ENCODE data around the gene CERS1.

CERS1 gene

GRCh38 chr19:18942692-18943091, 46.7 kb upstream of the CERS1 start:
- Histone ChIP-seq H3F3A (ENCODE audit: control insufficient read depth, insufficient read depth) (no peaks in the 10 kb centered on the region), H4K20me1 (ENCODE audit: control insufficient read depth, insufficient read depth, low read depth, low read length) (no peaks in the 10 kb centered on the region), H3K27ac (ENCODE audit: low read depth, low read length) (no peak overlapping the region), H3K9me2 (replicated peaks; ENCODE audit: control insufficient read depth, low read length) (no peaks in the 10 kb centered on the region), H3K79me2 (ENCODE audit: control insufficient read depth, low read length) (no peaks in the 10 kb centered on the region), H3K9me3 (ENCODE audit: control insufficient read depth, insufficient read depth, low read length) (no peaks in the 10 kb centered on the region), H3K4me2 (ENCODE audit: low read length) (no peak overlapping the region), H3K4me3 (ENCODE audit: low read length) (no peak overlapping the region), H3K27me3 (ENCODE audit: control insufficient read depth, low read length) (peaks cover 38% of the 10 kb centered on the region), H3K36me3 (ENCODE audit: control insufficient read depth, low read length) (no peaks in the 10 kb centered on the region), H3K4me1 (ENCODE audit: control insufficient read depth, low read length) (peaks cover 25% of the 10 kb centered on the region)
- no peak for TF ChIP-seq CTCF (IDR thresholded peaks at IDR 0.05; ENCODE audit: low read depth, low read length, poor library complexity, severe bottlenecking)

- no peak overlapping the region for H3K4me2 ChIP-seq (ENCODE audit: low read length)
- H3K27ac ChIP-seq (ENCODE audit: low read depth, low read length): no peak overlapping the region
- H3K4me3 ChIP-seq (ENCODE audit: low read length): no peak overlapping the region
- no peaks in the 10 kb centered on the region for H3K36me3 ChIP-seq (ENCODE audit: control insufficient read depth, low read length)
- no peaks in the 10 kb centered on the region for H3K9me3 ChIP-seq (ENCODE audit: control insufficient read depth, insufficient read depth, low read length)
- H3K4me1 ChIP-seq (ENCODE audit: control insufficient read depth, low read length): peaks cover 16% of the 10 kb centered on the region
- H3K9me2 ChIP-seq (replicated peaks; ENCODE audit: control insufficient read depth, low read length): no peaks in the 10 kb centered on the region
- H4K20me1 ChIP-seq (ENCODE audit: control insufficient read depth, insufficient read depth, low read depth, low read length): no peaks in the 10 kb centered on the region
- no peak for TF ChIP-seq CTCF (IDR thresholded peaks at IDR 0.05; ENCODE audit: low read depth, low read length, poor library complexity, severe bottlenecking)
- TF ChIP-seq EZH2phosphoT487 (IDR thresholded peaks at IDR 0.05; ENCODE audit: borderline replicate concordance, low read length): no peak
- no peaks in the 10 kb centered on the region for H3F3A ChIP-seq (ENCODE audit: control insufficient read depth, insufficient read depth)
- H3K27me3 ChIP-seq (ENCODE audit: control insufficient read depth, low read length): peaks cover 38% of the 10 kb centered on the region
- no peaks in the 10 kb centered on the region for H3K79me2 ChIP-seq (ENCODE audit: control insufficient read depth, low read length)
These were observed 45.8 kb upstream of the CERS1 start for GRCh38 chr19:18941628-18942354.

GRCh38 chr19:18940769-18941627, 45.0 kb upstream of the CERS1 start, which contains the start of gene HOMER3:
Gene HOMER3 (minus strand): TSS chr19:18941217. CDS start chr19:18938982, 2,235 bp downstream.
- H3K4me3 ChIP-seq (ENCODE audit: low read length): peak within 1 kb of the TSS; percentile 32
- no peaks in the 10 kb centered on the region for H4K20me1 ChIP-seq (ENCODE audit: control insufficient read depth, insufficient read depth, low read depth, low read length)
- no peaks in the 10 kb centered on the region for H3F3A ChIP-seq (ENCODE audit: control insufficient read depth, insufficient read depth)
- H3K27ac ChIP-seq (ENCODE audit: low read depth, low read length): no peak within 1 kb of the TSS
- H3K79me2 ChIP-seq (ENCODE audit: control insufficient read depth, low read length): no peaks in the 10 kb centered on the region
- peak within 1 kb of the TSS; percentile 52 for H3K4me2 ChIP-seq (ENCODE audit: low read length)
- no peaks in the 10 kb centered on the region for H3K9me3 ChIP-seq (ENCODE audit: control insufficient read depth, insufficient read depth, low read length)
- no peaks in the 10 kb centered on the region for H3K9me2 ChIP-seq (replicated peaks; ENCODE audit: control insufficient read depth, low read length)
- H3K4me1 ChIP-seq (ENCODE audit: control insufficient read depth, low read length): peaks cover 8% of the 10 kb centered on the region
- H3K36me3 ChIP-seq (ENCODE audit: control insufficient read depth, low read length): no peaks in the 10 kb centered on the region
- no peak for TF ChIP-seq EZH2phosphoT487 (IDR thresholded peaks at IDR 0.05; ENCODE audit: borderline replicate concordance, low read length)
- TF ChIP-seq CTCF (IDR thresholded peaks at IDR 0.05; ENCODE audit: low read depth, low read length, poor library complexity, severe bottlenecking): no peak
- peaks cover 34% of the 10 kb centered on the region for H3K27me3 ChIP-seq (ENCODE audit: control insufficient read depth, low read length)

Data from DOHH2 (cell line).